GM10847 (cell line): ENCODE results near the gene HEATR3.

Source experiments
- POLR2A ChIP-seq: IDR thresholded peaks from 2 replicates; pipeline ENCODE4 v1.6.1; 2011; ENCODE audit not compliant: insufficient read length; ENCODE audit errors: extremely low read depth

The HEATR3 gene

GRCh38 chr16:50072730-50073129 is 7.0 kb downstream of the HEATR3 start:
- no peak for TF ChIP-seq POLR2A

GRCh38 chr16:50079397-50080140 is 13.8 kb downstream of the HEATR3 start:
- TF ChIP-seq POLR2A = no peak

DNA sequence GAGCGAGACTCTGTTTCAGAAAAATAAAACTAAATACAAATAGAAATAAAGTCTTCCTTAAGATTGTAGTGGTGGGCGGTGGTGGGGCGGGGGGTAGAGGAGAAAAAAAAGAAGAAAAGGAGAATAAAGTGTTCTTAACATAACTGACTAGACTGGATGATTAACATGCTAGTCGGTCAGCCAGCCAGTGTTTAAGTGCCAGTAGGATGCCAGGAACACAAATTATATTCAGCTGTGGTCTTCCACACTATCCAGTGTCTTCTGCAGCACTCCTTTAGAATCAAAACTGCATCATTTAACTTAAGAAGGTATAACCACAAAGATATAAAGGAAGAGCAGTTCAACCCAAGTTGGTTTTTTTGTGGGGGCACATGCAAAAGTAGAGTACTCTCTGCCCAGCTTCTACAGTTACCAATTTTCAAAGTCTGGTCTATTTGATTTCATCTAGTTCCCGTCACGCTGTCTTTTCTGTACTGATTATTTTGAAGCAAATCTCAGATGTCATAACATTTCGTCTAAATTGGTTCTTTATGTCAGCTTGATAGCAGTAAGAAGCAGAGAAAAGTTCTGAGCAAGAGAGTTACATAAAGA is 15.8 kb downstream of the HEATR3 start:
- TF ChIP-seq POLR2A = no peak

- TF ChIP-seq POLR2A = no peak
Measured at GRCh38 chr16:50083996-50084395, 18.2 kb downstream of the HEATR3 start.

GRCh38 chr16:50086176-50086575 is 20.4 kb downstream of the HEATR3 start:
- TF ChIP-seq POLR2A = no peak

DNA sequence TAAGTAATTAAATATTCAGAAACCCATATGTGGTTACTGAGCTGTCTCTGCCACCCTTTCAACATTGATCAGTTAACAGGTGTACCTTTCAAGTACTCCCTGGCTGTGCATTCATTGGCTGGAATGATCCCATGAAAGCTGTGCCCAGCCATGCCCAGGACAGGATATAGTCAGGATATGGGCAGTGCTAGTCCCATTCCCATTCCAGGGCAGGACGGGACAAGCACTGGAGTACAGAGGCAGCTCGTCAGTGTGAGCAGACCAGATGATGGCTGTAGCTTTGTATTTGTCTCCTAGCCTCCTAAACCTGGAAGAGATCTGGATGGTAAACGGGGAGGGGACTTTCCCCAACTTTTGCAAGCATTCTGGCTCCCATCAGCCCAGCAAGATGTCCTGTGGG is 22.5 kb downstream of the HEATR3 start:
- TF ChIP-seq POLR2A = no peak

- no peak for TF ChIP-seq POLR2A
Measured at GRCh38 chr16:50092891-50093290, 27.1 kb downstream of the HEATR3 start.

GRCh38 chr16:50093607-50094539 is 28.1 kb downstream of the HEATR3 start:
- TF ChIP-seq POLR2A = no peak

GRCh38 chr16:50096791-50097190 is 31.0 kb downstream of the HEATR3 start:
- TF ChIP-seq POLR2A = no peak

DNA sequence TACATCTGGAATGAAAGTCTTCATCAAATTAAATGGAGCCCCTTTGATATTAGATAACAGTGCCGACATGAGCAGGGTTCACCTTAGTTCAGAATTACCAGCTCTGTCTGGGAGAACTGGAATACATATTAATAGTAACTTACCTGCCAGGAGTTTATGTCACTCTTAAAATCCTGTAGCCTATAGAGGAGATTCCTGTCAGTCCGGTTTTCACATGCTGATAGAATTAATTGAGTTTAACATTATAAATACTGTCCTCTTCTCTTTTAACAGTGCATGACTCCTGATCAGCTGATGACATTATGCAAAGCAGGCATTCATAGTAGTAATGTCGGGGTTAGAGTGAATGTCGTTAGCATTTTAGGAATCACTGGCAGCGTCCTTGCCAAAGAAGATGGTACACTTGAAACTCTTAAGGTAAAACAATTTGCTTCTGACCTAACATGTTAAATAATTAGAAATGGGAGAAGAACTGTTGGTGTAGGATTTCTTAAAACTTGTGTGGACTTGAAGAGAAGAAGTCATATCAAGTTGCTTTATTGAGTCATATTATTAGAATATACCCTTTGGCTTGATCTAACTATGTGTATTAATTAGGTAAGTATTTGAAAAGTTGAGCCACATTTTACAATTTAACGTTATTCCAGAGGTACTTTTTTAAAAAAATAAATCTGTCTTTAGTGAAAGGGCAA is 34.3 kb downstream of the HEATR3 start:
- no peak for TF ChIP-seq POLR2A

DNA sequence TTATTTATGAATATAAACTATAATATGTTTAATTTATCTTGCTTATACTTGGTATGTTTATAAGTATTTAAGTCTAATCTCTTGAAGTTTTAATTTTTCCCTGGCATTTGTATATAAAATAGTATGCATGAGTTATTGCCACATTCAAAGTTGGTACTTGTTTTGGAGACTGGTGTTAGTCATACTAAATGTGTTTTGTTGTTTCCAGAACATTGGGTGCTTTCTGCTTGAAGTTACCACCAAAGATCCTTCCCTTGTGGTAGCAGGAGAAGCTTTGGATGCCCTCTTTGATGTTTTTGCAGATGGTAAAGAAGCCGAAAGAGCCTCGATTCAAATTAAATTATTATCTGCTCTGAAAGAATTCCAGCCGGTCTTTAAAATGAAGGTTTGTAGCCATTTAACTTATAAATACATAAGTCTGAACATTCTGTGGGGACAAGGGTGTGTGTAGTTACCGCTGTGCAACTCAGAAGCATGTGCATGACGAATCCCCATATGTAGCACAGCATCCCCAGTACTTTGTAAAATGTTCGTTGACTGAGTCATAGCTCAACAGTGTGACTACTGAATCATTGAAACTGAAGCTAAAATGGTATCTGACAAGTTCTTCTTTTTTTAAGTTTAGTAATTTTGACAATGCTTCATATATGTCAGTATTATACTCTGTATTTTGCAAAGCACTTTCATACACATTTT is 36.4 kb downstream of the HEATR3 start:
- no peak for TF ChIP-seq POLR2A

- no peak for TF ChIP-seq POLR2A
Measured at GRCh38 chr16:50103764-50104163, 38.0 kb downstream of the HEATR3 start.

DNA sequence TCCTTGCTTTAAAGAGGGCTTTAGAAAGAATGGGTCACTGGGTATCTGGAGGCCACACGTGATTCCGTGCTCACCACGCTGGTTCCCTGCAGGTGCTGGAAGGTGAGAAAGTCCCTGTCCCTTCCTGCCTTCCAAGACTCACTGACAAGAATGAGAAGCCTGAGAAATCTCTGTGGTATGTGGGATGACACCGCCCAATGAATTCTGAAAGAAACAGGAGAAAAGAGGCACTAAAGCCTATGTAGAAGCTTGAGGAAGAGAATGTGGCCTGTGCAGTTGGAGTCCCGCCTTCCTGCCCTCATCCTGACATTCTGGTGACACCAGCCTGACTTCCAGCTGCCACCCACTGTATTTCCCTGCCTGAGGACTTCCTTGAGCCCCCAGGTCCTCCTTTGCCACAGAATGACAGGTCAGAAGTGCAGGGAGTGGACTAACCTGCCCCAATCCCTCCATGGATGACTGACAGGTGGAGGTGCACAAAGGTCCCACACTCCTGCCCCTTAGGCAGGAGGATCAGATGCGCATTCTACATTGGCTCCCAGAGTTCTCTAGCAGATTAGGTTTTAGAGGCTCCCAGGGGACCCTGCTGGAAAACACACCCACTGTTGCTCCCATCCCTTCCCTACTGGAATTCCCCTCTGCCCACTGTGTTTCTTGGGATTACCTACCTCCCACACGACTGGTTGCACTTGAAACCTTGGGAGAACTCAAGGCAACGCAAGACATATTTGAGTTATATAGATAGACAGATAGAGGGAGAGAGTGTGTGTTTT is 48.8 kb downstream of the HEATR3 start:
- TF ChIP-seq POLR2A = no peak

DNA sequence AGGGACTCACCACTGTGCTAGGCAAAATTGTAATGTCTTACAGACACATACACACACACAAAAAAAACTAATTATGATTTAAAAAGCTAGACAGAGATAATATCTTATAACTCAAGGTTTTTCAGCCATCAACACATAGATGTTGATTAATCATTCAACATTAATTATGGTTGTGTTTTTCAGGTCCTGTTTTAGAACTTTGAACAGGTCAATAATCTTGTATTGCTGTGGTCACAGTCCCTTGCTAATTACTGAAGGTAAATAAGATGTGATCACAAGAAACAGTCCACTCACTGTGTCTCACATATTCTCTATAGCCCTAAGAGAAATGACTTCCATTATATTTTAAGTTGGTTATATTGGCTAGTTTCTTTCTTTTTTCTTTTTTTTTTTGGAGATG is 54.9 kb downstream of the HEATR3 start:
- no peak for TF ChIP-seq POLR2A

- no peak for TF ChIP-seq POLR2A
Measured at GRCh38 chr16:50121278-50121677, 55.5 kb downstream of the HEATR3 start.
